HG02588 (cell line): Measurements from ENCODE around the gene SYNJ1.
A peak's percentile ranks its signal among the peaks of the same experiment; 100 is the strongest.
"Not testable (repeated sequence)": the region's sequence is repeated elsewhere in the genome, so short reads cannot be mapped to it uniquely, and the experiment has no call there.

Experiments
- ATAC-seq: cut with Tn5 transposase; IDR thresholded peaks from one replicate; pipeline ENCODE4 v1.9.1; 2021; ENCODE audit warnings: mild to moderate bottlenecking, moderate library complexity; ENCODE audit not compliant: unreplicated experiment

SYNJ1 gene

DNA sequence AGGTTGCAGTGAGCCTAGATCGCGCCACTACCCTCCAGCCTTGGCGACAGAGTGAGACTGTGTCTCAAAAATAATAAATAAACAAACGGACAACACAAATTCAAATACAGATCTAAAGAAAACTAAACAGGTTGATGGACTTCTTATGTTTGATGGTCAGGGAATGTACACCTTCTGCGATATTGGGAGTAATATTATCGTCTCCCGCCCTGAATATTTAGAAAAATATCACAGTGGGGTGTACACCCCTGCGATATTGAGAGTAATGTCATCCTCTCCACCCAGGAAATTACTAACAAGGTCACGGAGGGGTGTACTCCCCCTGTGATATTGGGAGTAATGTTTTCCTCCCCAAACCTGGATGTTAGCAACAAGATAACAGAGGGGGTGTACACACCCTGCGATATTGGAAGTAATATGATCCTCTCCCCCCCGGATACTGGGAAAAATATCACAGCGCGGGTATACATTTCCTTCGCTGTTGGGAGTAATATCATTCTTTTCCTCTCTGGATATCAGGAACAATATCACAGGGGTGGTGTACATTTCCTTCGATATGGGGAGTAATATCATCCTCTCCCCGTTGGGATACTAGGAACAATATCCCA, 114.3 kb downstream of the SYNJ1 start:
- no peak for ATAC-seq

DNA sequence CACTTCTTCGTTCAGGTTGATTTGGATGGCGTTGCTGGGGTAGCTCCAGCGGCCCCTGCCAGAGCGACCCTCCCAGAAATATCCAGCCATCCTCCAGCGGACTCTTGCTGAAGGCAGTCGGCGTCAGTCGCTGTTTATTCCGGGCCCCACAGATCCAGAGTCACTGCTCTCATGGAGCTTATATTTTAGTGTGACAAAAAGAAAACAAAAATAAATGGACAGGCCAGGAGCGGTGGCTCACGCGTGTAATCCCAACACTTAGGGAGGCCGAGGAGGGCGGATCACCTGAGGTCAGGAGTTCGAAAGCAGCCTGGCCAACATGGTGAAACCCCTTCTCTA, 114.8 kb downstream of the SYNJ1 start:
- no peak for ATAC-seq

DNA sequence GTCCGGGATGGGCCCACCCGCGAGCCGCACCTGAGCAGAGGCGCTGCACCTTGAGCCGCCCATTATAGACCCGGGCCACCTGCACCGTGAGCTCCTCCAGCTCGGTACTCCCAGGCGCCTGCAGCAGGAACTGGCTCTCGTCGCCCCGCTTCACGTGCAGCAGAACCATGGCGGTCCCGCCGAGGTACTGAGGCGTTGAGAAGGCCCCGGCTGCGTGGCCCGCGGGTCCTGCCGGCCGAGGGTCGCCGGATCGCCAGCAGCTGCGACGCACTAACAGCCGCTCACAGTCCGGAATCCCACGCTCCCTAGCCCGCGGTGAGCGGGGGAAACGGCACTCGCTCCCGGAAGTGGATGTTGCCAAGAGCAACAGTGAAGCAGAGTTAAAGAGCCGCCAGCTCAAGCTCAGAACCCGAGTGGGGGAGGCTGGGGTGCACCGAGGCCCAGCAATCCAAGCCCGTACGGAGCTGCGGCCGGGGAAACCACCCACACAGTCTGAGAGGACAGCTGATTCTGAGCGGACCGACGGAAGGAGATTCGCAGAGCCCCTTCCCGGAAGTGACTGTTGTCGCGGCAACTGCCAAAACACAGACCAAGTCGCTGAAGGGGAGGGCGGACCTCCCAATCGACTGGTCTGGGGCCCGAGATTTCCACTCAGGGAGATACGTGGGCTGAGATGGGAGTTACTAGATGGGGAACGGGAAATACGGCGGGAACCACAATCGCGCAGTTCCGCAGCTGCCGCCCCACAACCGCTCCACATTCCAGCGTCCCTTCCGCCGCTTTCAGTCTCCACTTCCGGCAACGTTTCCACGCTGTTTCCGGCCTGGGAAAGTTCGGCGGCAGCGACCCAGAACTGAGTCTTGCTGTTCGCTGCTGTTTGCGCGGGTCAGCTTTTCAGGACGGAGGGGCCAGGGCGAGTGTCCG, 115.5 kb downstream of the SYNJ1 start, which contains the start of gene CFAP298:
TSS of gene CFAP298 (minus strand) at position 303 of the 924 bp plus-strand sequence. CDS start at position 169, 134 bp downstream.
- ATAC-seq = peak; percentile 92

GRCh38 chr21:32611471-32611997, 116.3 kb downstream of the SYNJ1 start:
- ATAC-seq = peak; percentile 6

- ATAC-seq = not testable (repeated sequence)
Observed at GRCh38 chr21:32610940-32611339, 116.9 kb downstream of the SYNJ1 start.

DNA sequence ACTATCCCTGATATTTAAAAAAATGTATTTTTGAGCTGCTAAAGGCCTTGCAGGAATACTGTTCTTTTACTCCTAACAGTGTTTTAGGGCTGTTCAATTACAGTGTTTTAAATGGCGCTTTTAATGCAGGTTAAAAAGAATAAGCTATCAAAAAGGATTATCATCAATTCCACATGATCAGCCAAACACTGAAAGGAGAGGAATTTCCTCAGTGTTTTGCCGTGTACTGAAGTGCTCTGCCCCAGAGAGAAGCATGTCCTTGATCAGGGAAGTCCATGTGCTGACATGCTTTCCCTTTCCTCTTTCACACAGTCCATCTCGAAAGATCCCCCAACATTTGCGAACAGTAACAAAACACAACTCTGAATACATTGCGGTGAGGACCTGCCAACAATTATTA, 119.0 kb downstream of the SYNJ1 start:
- no peak for ATAC-seq

DNA sequence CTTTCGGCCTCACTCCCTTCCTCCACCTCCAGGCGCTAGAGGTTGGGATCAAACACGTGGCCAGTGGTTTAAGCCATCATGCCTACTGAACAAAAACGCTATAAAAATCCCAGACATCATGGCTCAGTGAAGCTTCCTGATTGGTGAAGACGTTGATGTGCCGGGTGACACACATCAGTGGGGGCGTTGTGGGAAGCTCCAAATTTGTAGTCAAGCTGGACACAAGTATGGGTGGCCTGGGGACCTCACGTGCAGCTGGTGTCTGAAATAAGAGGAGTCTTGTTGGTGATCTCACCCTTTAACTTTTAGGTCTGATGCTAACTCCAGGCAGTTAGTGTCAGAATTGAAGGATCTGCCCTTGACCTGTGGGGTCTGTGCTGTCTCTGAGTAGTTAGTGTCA, 122.3 kb downstream of the SYNJ1 start:
- no peak for ATAC-seq

GRCh38 chr21:32604464-32604863, 123.3 kb downstream of the SYNJ1 start:
- no peak for ATAC-seq

- ATAC-seq = no peak
Observed at GRCh38 chr21:32603131-32603530, 124.7 kb downstream of the SYNJ1 start.

DNA sequence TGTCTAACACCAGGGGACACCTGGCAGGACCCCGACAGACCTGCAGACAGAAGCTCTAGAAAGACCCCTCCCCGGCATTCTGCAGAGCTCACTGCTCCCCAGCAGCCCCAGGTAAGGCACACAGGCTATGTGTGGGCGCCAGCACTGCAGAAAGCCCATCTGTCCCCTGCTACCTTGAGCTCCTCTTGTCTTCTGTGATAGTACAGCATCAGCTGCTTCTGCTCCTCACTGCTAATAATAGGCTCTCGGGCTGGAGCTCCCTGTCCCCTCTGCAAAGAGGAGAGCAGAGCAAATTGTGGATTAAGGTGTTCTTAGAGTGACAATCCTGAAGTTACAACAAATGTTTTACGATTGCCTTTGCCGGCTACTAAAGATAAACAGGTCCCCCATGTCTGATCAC, 125.7 kb downstream of the SYNJ1 start:
- no peak for ATAC-seq

GRCh38 chr21:32599526-32599925, 128.3 kb downstream of the SYNJ1 start:
- ATAC-seq = no peak

DNA sequence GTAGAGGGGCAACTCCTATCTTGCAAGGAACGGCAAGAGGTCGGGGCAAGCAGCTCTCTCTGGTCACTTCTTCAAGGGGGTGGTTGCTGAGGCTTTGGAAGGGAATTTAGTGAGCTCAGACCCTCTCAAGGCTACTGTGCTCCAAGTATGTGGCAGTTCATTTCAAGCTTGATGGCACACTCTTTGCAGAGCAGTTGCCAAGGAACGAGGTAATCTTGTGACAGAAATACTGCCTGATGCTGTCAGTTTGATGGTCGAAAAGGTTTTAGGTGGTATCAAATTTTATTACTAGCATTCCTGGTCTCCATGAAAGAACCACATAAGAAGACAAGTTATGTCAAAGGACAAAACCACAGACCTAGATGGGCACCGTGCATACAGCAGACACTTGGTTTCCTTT, 128.7 kb downstream of the SYNJ1 start:
- no peak for ATAC-seq

GRCh38 chr21:32597205-32597604, 130.6 kb downstream of the SYNJ1 start:
- ATAC-seq = no peak

- ATAC-seq = no peak
Observed at GRCh38 chr21:32595431-32595830, 132.4 kb downstream of the SYNJ1 start.

DNA sequence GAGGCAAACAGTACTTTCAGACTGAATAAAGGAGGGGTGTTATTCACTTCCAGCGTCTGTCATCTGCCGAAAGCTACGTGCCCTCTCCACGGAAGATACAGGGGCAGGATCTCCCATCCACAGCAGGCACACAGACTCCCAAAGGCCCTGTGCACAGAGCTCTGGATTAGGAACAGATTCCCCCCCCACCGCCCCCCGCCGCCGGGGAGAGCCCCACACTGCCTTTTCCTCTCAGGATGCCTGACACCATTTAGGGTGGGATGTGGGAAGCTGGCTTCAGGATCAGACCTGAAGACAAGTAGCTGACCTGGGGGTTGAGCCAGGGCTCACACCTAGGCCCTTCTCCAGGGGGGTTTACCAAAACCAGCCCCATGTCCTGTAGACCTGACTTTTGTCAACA, 134.1 kb downstream of the SYNJ1 start:
- ATAC-seq = no peak

GRCh38 chr21:32592929-32593502, 134.8 kb downstream of the SYNJ1 start:
- no peak for ATAC-seq

DNA sequence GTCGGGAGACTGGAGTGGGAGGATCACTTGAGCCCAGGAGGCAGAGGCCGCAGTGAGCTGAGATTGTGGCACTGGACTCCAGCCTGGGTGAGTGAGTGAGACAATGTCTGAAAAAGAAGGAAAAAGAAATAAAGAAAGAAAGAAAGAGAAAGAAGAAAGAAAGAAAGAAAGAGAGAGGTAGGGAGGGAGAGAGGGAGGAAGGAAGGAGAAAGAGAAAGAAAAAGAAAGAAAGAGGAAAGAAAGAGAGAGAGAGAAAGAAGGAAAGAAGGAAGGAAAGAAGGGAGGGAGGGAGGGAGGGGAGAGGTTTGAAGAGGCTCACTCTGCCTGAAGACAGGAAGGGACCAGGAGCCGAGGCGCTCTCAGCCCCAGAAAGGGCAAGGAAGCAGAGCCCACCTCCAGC, 137.7 kb downstream of the SYNJ1 start:
- no peak for ATAC-seq

DNA sequence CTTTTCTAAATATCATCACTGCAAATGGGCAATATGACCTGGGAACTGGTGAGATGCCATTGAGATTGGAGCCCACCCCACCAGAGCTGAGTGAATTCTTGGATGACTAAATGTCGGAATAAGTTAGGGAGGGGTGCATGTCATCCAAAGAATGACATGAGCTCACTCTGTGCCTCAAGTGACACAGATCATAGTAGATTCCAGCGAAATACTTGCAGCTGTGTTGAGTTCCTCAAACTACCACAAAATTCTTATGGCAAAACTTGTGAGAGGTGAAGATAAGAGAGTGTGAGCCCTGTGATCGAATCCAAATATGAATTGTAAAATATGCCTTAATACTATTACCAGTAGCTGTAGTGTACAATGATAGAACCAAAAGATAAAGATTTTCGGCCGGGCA, 140.2 kb downstream of the SYNJ1 start:
- no peak for ATAC-seq

DNA sequence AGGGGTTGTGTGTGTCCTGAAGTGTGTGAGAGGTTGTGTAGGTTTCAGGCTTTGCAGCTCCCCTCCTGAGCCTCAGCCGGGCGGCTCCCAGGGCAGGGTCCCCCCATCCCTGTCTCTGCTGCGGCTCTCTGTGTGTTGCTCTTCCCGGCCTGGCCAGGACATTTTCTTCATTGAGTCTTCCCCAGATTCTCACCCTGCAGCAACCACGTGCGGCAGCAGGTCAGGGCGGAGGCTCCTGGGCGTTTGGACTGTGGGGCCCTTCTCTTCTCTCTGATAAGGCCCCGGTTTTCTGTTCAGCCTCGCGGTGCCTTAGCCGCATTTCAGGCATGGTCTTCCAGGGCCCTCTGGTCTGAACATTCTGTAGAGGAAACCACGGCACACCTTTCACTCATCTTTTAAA, 140.7 kb downstream of the SYNJ1 start:
- no peak for ATAC-seq

GRCh38 chr21:32585970-32586369, 141.8 kb downstream of the SYNJ1 start:
- ATAC-seq = no peak

GRCh38 chr21:32585042-32585710, 142.6 kb downstream of the SYNJ1 start, which contains the start of gene TCP10L:
Gene TCP10L (minus strand): TSS chr21:32585523. CDS start chr21:32584304, 1,219 bp downstream.
- no peak for ATAC-seq
